NB4 (cell line): Measurements from ENCODE around the gene SAV1.

ENCODE experiments used
- CTCF ChIP-seq: IDR thresholded peaks from one replicate; pipeline ENCODE4 v1.5.1; 2012; ENCODE audit warnings: low read depth, low read length
- MYC ChIP-seq: IDR thresholded peaks from 2 replicates; pipeline ENCODE4 v1.6.1; 2011; ENCODE audit warnings: low read depth, low read length
- POLR2A ChIP-seq: IDR thresholded peaks from 2 replicates; pipeline ENCODE4 v1.6.1; 2011; ENCODE audit warnings: mild to moderate bottlenecking; ENCODE audit not compliant: insufficient read length; ENCODE audit errors: extremely low read depth

GRCh38 chr14:50615552-50615951 is 52.6 kb downstream of the SAV1 start:
- TF ChIP-seq POLR2A (no peak), CTCF (no peak), MYC (no peak)
